ENCODE measurements around the gene ATXN1. TPM values are rescaled to one million over a fixed set of nuclear protein-coding genes. Genes with fewer than 3 reads are reported as not detected.
"Not testable (repeated sequence)": the region's sequence is repeated elsewhere in the genome, so short reads cannot be mapped to it uniquely, and the experiment has no call there.

The ATXN1 gene
- total RNA-seq, 2 donors from 2014 or later = 121 to 135 TPM

- Mint-ChIP-seq H3K4me1 (no peaks in the 10 kb centered on the region), H3K27ac (no peak overlapping the region), H3K4me3 (no peak overlapping the region), H3K36me3 (ENCODE audit: low read depth) (no peaks in the 10 kb centered on the region), H3K27me3 (peaks cover 12% of the 10 kb centered on the region)
- DNase-seq (no peak), ATAC-seq (no peak)
- no peaks in the 10 kb centered on the region for H3K9me3 ChIP-seq (ENCODE audit: control insufficient read depth, low read length, poor library complexity, severe bottlenecking)
Observed at GRCh38 chr6:16272201-16272600, 489.1 kb downstream of the ATXN1 start.

- H3K27ac Mint-ChIP-seq = no peak overlapping the region
- ATAC-seq (no peak), DNase-seq (no peak)
- no peak overlapping the region for H3K4me3 Mint-ChIP-seq
- peaks cover 6% of the 10 kb centered on the region for H3K27me3 Mint-ChIP-seq
- no peaks in the 10 kb centered on the region for H3K4me1 Mint-ChIP-seq
- H3K36me3 Mint-ChIP-seq (ENCODE audit: low read depth) = no peaks in the 10 kb centered on the region
- H3K9me3 ChIP-seq (ENCODE audit: control insufficient read depth, low read length, poor library complexity, severe bottlenecking) = no peaks in the 10 kb centered on the region
Observed at GRCh38 chr6:16271428-16271827, 489.8 kb downstream of the ATXN1 start.

GRCh38 chr6:16270178-16270794 is 491.0 kb downstream of the ATXN1 start:
- Mint-ChIP-seq H3K36me3 (ENCODE audit: low read depth) (no peaks in the 10 kb centered on the region), H3K27ac (no peak overlapping the region), H3K4me1 (no peaks in the 10 kb centered on the region), H3K27me3 (peaks cover 6% of the 10 kb centered on the region), H3K4me3 (no peak overlapping the region)
- no peak for DNase-seq
- no peaks in the 10 kb centered on the region for H3K9me3 ChIP-seq (ENCODE audit: control insufficient read depth, low read length, poor library complexity, severe bottlenecking)
- no peak for ATAC-seq

GRCh38 chr6:16269442-16270070 is 491.7 kb downstream of the ATXN1 start:
- not testable (repeated sequence) for H3K27me3 Mint-ChIP-seq

GRCh38 chr6:16267428-16268263 is 493.6 kb downstream of the ATXN1 start:
- H3K4me3 Mint-ChIP-seq = no peak overlapping the region
- H3K4me1 Mint-ChIP-seq = no peaks in the 10 kb centered on the region
- ATAC-seq (no peak), DNase-seq (no peak)
- no peaks in the 10 kb centered on the region for H3K9me3 ChIP-seq (ENCODE audit: control insufficient read depth, low read length, poor library complexity, severe bottlenecking)
- no peak overlapping the region for H3K27ac Mint-ChIP-seq
- H3K27me3 Mint-ChIP-seq = no peaks in the 10 kb centered on the region
- H3K36me3 Mint-ChIP-seq (ENCODE audit: low read depth) = peaks cover 3% of the 10 kb centered on the region

More at GRCh38 chr6:16269442-16270070, 491.7 kb downstream of the ATXN1 start:
- not testable (repeated sequence) for H3K9me3 ChIP-seq (ENCODE audit: control insufficient read depth, low read length, poor library complexity, severe bottlenecking); H3K36me3 Mint-ChIP-seq (ENCODE audit: low read depth); ATAC-seq; H3K4me1 Mint-ChIP-seq; H3K4me3 Mint-ChIP-seq; H3K27ac Mint-ChIP-seq; DNase-seq

GRCh38 chr6:16265351-16266341 is 495.6 kb downstream of the ATXN1 start:
- peaks cover 3% of the 10 kb centered on the region for H3K36me3 Mint-ChIP-seq (ENCODE audit: low read depth)
- no peak overlapping the region for H3K27ac Mint-ChIP-seq
- H3K4me1 Mint-ChIP-seq = no peaks in the 10 kb centered on the region
- DNase-seq (no peak), ATAC-seq (no peak)
- H3K9me3 ChIP-seq (ENCODE audit: control insufficient read depth, low read length, poor library complexity, severe bottlenecking) = no peaks in the 10 kb centered on the region
- H3K27me3 Mint-ChIP-seq = no peaks in the 10 kb centered on the region
- H3K4me3 Mint-ChIP-seq = no peak overlapping the region

GRCh38 chr6:16264785-16265184 is 496.5 kb downstream of the ATXN1 start:
- Mint-ChIP-seq H3K36me3 (ENCODE audit: low read depth) (peaks cover 3% of the 10 kb centered on the region), H3K27me3 (no peaks in the 10 kb centered on the region), H3K4me1 (no peaks in the 10 kb centered on the region), H3K27ac (no peak overlapping the region), H3K4me3 (no peak overlapping the region)
- DNase-seq (no peak), ATAC-seq (no peak)
- H3K9me3 ChIP-seq (ENCODE audit: control insufficient read depth, low read length, poor library complexity, severe bottlenecking) = no peaks in the 10 kb centered on the region

- ATAC-seq; H3K4me1 Mint-ChIP-seq; H3K4me3 Mint-ChIP-seq; H3K27ac Mint-ChIP-seq; H3K36me3 Mint-ChIP-seq (ENCODE audit: low read depth); H3K9me3 ChIP-seq (ENCODE audit: control insufficient read depth, low read length, poor library complexity, severe bottlenecking); DNase-seq: not testable (repeated sequence)
- peaks cover 12% of the 10 kb centered on the region for H3K27me3 Mint-ChIP-seq
Observed at GRCh38 chr6:16263464-16264099, 497.7 kb downstream of the ATXN1 start.

- peaks cover 12% of the 10 kb centered on the region for H3K27me3 Mint-ChIP-seq
- H3K27ac Mint-ChIP-seq; H3K36me3 Mint-ChIP-seq (ENCODE audit: low read depth): not testable (repeated sequence)
Observed at GRCh38 chr6:16262773-16263172, 498.5 kb downstream of the ATXN1 start.

GRCh38 chr6:16260602-16261001 is 500.7 kb downstream of the ATXN1 start:
- DNase-seq; H3K4me3 Mint-ChIP-seq; H3K4me1 Mint-ChIP-seq; ATAC-seq; H3K36me3 Mint-ChIP-seq (ENCODE audit: low read depth); H3K27ac Mint-ChIP-seq; H3K9me3 ChIP-seq (ENCODE audit: control insufficient read depth, low read length, poor library complexity, severe bottlenecking): not testable (repeated sequence)
- H3K27me3 Mint-ChIP-seq = peaks cover 14% of the 10 kb centered on the region

More at GRCh38 chr6:16262773-16263172, 498.5 kb downstream of the ATXN1 start:
- H3K9me3 ChIP-seq (ENCODE audit: control insufficient read depth, low read length, poor library complexity, severe bottlenecking); H3K4me1 Mint-ChIP-seq; DNase-seq; ATAC-seq; H3K4me3 Mint-ChIP-seq: not testable (repeated sequence)

- not testable (repeated sequence) for H3K4me3 Mint-ChIP-seq, ATAC-seq
Observed at GRCh38 chr6:16259604-16260003, 501.7 kb downstream of the ATXN1 start.

GRCh38 chr6:16258709-16259075 is 502.6 kb downstream of the ATXN1 start:
- H3K36me3 Mint-ChIP-seq (ENCODE audit: low read depth) = peaks cover 4% of the 10 kb centered on the region
- ATAC-seq = no peak
- H3K27me3 Mint-ChIP-seq = peaks cover 22% of the 10 kb centered on the region
- no peak overlapping the region for H3K4me3 Mint-ChIP-seq
- H3K9me3 ChIP-seq (ENCODE audit: control insufficient read depth, low read length, poor library complexity, severe bottlenecking) = no peaks in the 10 kb centered on the region
- H3K4me1 Mint-ChIP-seq = no peaks in the 10 kb centered on the region
- no peak overlapping the region for H3K27ac Mint-ChIP-seq
- DNase-seq = no peak

More at GRCh38 chr6:16259604-16260003, 501.7 kb downstream of the ATXN1 start:
- not testable (repeated sequence) for H3K27ac Mint-ChIP-seq; H3K9me3 ChIP-seq (ENCODE audit: control insufficient read depth, low read length, poor library complexity, severe bottlenecking); H3K4me1 Mint-ChIP-seq; H3K36me3 Mint-ChIP-seq (ENCODE audit: low read depth); DNase-seq
- peaks cover 18% of the 10 kb centered on the region for H3K27me3 Mint-ChIP-seq
